ENCODE measurements around the gene CYP17A1. TPM values are rescaled to one million over a fixed set of nuclear protein-coding genes. Genes with fewer than 3 reads are reported as not detected.

CYP17A1 gene
- polyA plus RNA-seq, 2 of the 4 experiments (the other 2 are of a cell fraction): not detected

DNA sequence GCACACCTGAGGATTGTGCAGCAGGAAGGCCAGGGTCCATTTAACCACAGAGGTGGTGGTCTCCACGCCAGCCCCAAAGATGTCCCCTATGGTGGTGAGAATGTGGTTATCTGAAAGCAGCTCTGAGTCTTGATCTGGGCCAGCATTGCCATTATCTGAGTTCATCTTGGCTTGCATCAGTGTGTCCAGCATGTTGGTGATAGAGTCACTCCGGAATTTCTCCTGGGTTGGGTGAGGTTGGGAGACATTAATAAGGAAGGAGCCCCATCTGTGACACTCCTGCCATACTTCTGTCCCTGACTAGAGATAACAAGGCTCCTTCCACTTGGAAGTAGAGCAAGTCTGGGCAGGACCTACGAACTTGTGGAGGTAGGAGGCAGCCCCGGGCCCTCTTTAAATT is 4.2 kb downstream of the CYP17A1 start:
- ChIA-PET POLR2A (no interaction called here), CTCF (interaction anchor here (1.3 to 13.2 kb wide), 6 partner anchors 9 to 237 kb away, joined by 4 to 242 read pairs (median 10); no protein-coding TSS in a partner anchor)
- H3K4me3 ChIP-seq: no peak overlapping the region
- 82% methylated on average over 4 of the region's 4 CpGs for WGBS (ENCODE audit: missing lambda C conversion rate)
- TF ChIP-seq MAFK (IDR thresholded peaks at IDR 0.05; ENCODE audit: partially characterized antibody) (no peak), NR3C1 (IDR thresholded peaks at IDR 0.05) (no peak), JUN (IDR thresholded peaks at IDR 0.05) (no peak), CHD4 (IDR thresholded peaks at IDR 0.05; ENCODE audit: borderline replicate concordance) (no peak), EHF (CRISPR knock-in tag; IDR thresholded peaks at IDR 0.05) (no peak), ZC3H11A (IDR thresholded peaks at IDR 0.05) (no peak), TP53 (CRISPR knock-in tag; IDR thresholded peaks at IDR 0.05) (no peak), KDM5A (IDR thresholded peaks at IDR 0.05) (no peak), HOXB5 (CRISPR knock-in tag; IDR thresholded peaks at IDR 0.05) (no peak), HEYL (CRISPR knock-in tag; IDR thresholded peaks at IDR 0.05) (no peak)
- TF ChIP-seq, protein P1, sequence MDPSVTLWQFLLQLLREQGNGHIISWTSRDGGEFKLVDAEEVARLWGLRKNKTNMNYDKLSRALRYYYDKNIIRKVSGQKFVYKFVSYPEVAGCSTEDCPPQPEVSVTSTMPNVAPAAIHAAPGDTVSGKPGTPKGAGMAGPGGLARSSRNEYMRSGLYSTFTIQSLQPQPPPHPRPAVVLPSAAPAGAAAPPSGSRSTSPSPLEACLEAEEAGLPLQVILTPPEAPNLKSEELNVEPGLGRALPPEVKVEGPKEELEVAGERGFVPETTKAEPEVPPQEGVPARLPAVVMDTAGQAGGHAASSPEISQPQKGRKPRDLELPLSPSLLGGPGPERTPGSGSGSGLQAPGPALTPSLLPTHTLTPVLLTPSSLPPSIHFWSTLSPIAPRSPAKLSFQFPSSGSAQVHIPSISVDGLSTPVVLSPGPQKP (IDR thresholded peaks at IDR 0.05; ENCODE audit: low read depth, low read length): no peak
- TF ChIP-seq, protein P2, sequence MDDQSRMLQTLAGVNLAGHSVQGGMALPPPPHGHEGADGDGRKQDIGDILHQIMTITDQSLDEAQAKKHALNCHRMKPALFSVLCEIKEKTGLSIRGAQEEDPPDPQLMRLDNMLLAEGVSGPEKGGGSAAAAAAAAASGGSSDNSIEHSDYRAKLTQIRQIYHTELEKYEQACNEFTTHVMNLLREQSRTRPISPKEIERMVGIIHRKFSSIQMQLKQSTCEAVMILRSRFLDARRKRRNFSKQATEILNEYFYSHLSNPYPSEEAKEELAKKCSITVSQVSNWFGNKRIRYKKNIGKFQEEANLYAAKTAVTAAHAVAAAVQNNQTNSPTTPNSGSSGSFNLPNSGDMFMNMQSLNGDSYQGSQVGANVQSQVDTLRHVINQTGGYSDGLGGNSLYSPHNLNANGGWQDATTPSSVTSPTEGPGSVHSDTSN (IDR thresholded peaks at IDR 0.05): no peak
- TF ChIP-seq, protein P3, sequence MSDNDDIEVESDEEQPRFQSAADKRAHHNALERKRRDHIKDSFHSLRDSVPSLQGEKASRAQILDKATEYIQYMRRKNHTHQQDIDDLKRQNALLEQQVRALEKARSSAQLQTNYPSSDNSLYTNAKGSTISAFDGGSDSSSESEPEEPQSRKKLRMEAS (IDR thresholded peaks at IDR 0.05): no peak
- DNase-seq (ENCODE audit: low read depth in 1 of 2, low spot score in 1 of 2) (no peak), ATAC-seq (no peak), FAIRE-seq (no peak)
- H3K27ac ChIP-seq: no peak overlapping the region
- H3K9me3 ChIP-seq: no peaks in the 10 kb centered on the region
- no peak overlapping the region for H3K4me2 ChIP-seq
- H3K4me1 ChIP-seq: no peaks in the 10 kb centered on the region

DNA sequence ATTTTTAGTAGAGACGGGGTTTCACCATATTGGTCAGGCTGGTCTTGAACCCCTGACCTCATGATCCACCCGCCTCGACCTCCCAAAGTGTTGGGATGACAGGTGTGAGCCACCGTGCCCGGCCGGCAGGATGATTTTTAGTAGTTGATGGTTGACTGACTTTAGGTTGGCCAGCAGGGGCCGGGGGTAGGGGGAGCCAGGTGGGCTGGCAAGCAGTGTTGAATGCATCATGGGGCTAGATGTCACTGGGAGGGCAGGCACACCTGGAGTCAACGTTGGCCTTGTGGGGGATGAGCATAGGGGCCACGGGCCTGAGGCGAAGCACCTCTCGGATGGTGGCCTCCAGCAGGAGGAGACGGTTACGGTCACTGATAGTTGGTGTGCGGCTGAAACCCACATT is 5.0 kb downstream of the CYP17A1 start:
- Histone ChIP-seq H3K27ac (no peak overlapping the region), H3K4me3 (no peak overlapping the region), H3K9me3 (no peaks in the 10 kb centered on the region), H3K4me1 (no peaks in the 10 kb centered on the region), H3K4me2 (no peak overlapping the region)
- POLR2A ChIA-PET: no interaction called here
- DNase-seq (ENCODE audit: low read depth in 1 of 2, low spot score in 1 of 2) (no peak), FAIRE-seq (no peak), ATAC-seq (no peak)
- TF ChIP-seq HOXA7 (CRISPR knock-in tag; IDR thresholded peaks at IDR 0.05): no peak
- TF ChIP-seq NFE2L2 (conservative IDR thresholded peaks at IDR 0.05; ENCODE audit: low read length): no peak
- TF ChIP-seq HOXB5 (CRISPR knock-in tag; IDR thresholded peaks at IDR 0.05): no peak
- TF ChIP-seq FOSB (CRISPR knock-in tag; IDR thresholded peaks at IDR 0.05): no peak
- no peak for TF ChIP-seq RFX5 (IDR thresholded peaks at IDR 0.05)
- no peak for TF ChIP-seq RAD21 (conservative IDR thresholded peaks at IDR 0.05 in 1 of 2, IDR thresholded peaks at IDR 0.05 in 1 of 2)
- no peak for TF ChIP-seq BHLHE40 (IDR thresholded peaks at IDR 0.05; ENCODE audit: low read depth, low read length)
- no peak for TF ChIP-seq RNF2 (IDR thresholded peaks at IDR 0.05; ENCODE audit: borderline replicate concordance, low read depth)
- no peak for TF ChIP-seq PHF8 (IDR thresholded peaks at IDR 0.05; ENCODE audit: borderline replicate concordance, low read depth)
- no peak for TF ChIP-seq RARB (CRISPR knock-in tag; IDR thresholded peaks at IDR 0.05)
- TF ChIP-seq EHMT2 (IDR thresholded peaks at IDR 0.05; ENCODE audit: low read depth): no peak
- TF ChIP-seq JUN (IDR thresholded peaks at IDR 0.05): no peak
- no peak for TF ChIP-seq FOXS1 (CRISPR knock-in tag; IDR thresholded peaks at IDR 0.05)
- no peak for TF ChIP-seq HEYL (CRISPR knock-in tag; IDR thresholded peaks at IDR 0.05)
- no peak for TF ChIP-seq POLR2A (IDR thresholded peaks at IDR 0.05; ENCODE audit: low read length)
- CTCF ChIA-PET: interaction anchor here (0.8 to 13.2 kb wide), 7 partner anchors 10 to 651 kb away, joined by 3 to 242 read pairs (median 6); no protein-coding TSS in a partner anchor
- WGBS (ENCODE audit: missing lambda C conversion rate): 80% methylated on average over 14 of the region's 14 CpGs
